Pancreas (tissue), 10 donors: Measurements from ENCODE around the gene DPY19L2. TPM values are rescaled to one million over a fixed set of nuclear protein-coding genes. Genes with fewer than 3 reads are reported as not detected.
"Not testable (repeated sequence)": the region's sequence is repeated elsewhere in the genome, so short reads cannot be mapped to it uniquely, and the experiment has no call there.

Source experiments
- ATAC-seq, 4 donors: fragments of 200-7000 bp; cut with Tn5 transposase; one replicate each; pipeline versions ENCODE4 v1.8.0 to v1.9.1; 2020; ENCODE audit warnings: mild to moderate bottlenecking in 4 of 4, moderate library complexity in 4 of 4
- DNase-seq, 6 donors: peaks; one replicate each; pipeline ENCODE4 v3.0.0-alpha.2; 2020
- FAIRE-seq: peaks from 2 replicates; lab custom pipeline; 2012; peaks lifted over from hg19 to GRCh38; lab: Jason Lieb, UNC
- H3K27ac ChIP-seq, 4 donors: fragments of 200-600 bp; sonication (generic); 1 replicate in 3 of 4; 2 replicates in 1 of 4; pipeline versions ENCODE4 v1.5.0 to v1.8.0; 2020
- H3K27me3 ChIP-seq, 4 donors: fragments of 200-600 bp; one replicate each; pipeline ENCODE4 v1.8.0; 2021
- H3K36me3 ChIP-seq, 3 donors: fragments of 200-600 bp; sonication (generic) in 1 of 3; one replicate each; pipeline versions ENCODE4 v1.5.0 to v1.8.0; 2020 to 2021
- H3K4me1 ChIP-seq, 3 donors: fragments of 200-600 bp; one replicate each; pipeline ENCODE4 v1.8.0; 2021
- H3K4me3 ChIP-seq, 4 donors: fragments of 200-600 bp; sonication (generic) in 2 of 4; one replicate each; pipeline versions ENCODE4 v1.5.0 to v1.8.0; 2020 to 2021
- H3K9me3 ChIP-seq, 4 donors: fragments of 200-600 bp; one replicate each; pipeline ENCODE4 v1.8.0; 2021
- WGBS, 2 donors: extraction: QIAGEN DNeasy Blood & Tissue Kit; methylation state at CpG; one replicate each; pipeline ENCODE4 v1.1.7; 2013; 5-methylcytosine and 5-hydroxymethylcytosine counted together
- intact Hi-C, 3 donors: fragments of 100-400 bp; cut with DNase I; formaldehyde crosslinking; loops; one replicate each; pipeline versions ENCODE4 v1.11.1 to v1.14.2; 2022
- polyA plus RNA-seq, 2 donors: library from polyadenylated mRNA; stranded (reverse); fragments of 200-250 nt; gene quantifications; one replicate each; pipeline ENCODE4 v1.2.3, GENCODE V29; 2013
- total RNA-seq, 6 donors: library from RNA; stranded (reverse); fragmentation: NEBNext Ultra II Directional in 4 of 6; extraction: Animal tissue kit (Norgen Biotek cat#: 25700) in 4 of 6; gene quantifications; one replicate each; pipeline versions ENCODE4 v1.2.1 to v1.2.4, GENCODE V29; 2021 to 2023
- donor health status: healthy with polysubstance abuse.
- donor health status: DM: no; HTN: no; CAD: no; lungs with moderate emphysema.
- donor health status: DM: no; HTN: no; CAD: no.
- donor health status: control.
- donor health status: control.
- donor health status: Bipolar disorder and iron deficiency.
- donor health status: DM: yes; HTN: yes; CAD: no.
- donor health status: DM: no; HTN: no; CAD: no.
- donor health status: DM: no; HTN: no; CAD: no.
- donor health status: DM: yes; HTN: yes; CAD: no.

The DPY19L2 gene
- total and polyA plus RNA-seq, 8 donors = 1.8 to 13.8 (median 2.5) TPM

- intact Hi-C loops = not testable (repeated sequence)
- WGBS, 2 donors = 36 to 42% methylated on average over 4 of the region's 4 CpGs
Measured at GRCh38 chr12:63624258-63624657, 44.0 kb downstream of the DPY19L2 start.

GRCh38 chr12:63615544-63615943, 52.7 kb downstream of the DPY19L2 start:
- H3K27me3 ChIP-seq, FAIRE-seq, H3K9me3 ChIP-seq, DNase-seq, intact Hi-C loops, H3K4me3 ChIP-seq, H3K27ac ChIP-seq, ATAC-seq, H3K36me3 ChIP-seq, H3K4me1 ChIP-seq: not testable (repeated sequence)
- 63 to 88% methylated on average over 1 of the region's 1 CpG for WGBS, 2 donors

More at GRCh38 chr12:63624258-63624657, 44.0 kb downstream of the DPY19L2 start:
- H3K4me1 ChIP-seq, H3K27me3 ChIP-seq, H3K36me3 ChIP-seq, H3K27ac ChIP-seq, H3K9me3 ChIP-seq, H3K4me3 ChIP-seq, FAIRE-seq: not testable (repeated sequence)
- ATAC-seq (peak in 3 of 4 donors; percentile 56 to 83 (median 68)), DNase-seq (peak in 2 of 6 donors; percentile 5 to 12)

- H3K4me1 ChIP-seq, FAIRE-seq, H3K36me3 ChIP-seq, H3K9me3 ChIP-seq, intact Hi-C loops, DNase-seq, H3K27ac ChIP-seq, H3K27me3 ChIP-seq, H3K4me3 ChIP-seq, ATAC-seq: not testable (repeated sequence)
- 61 to 71% methylated on average over 2 of the region's 2 CpGs for WGBS, 2 donors
Measured at GRCh38 chr12:63611285-63611684, 57.0 kb downstream of the DPY19L2 start.

GRCh38 chr12:63609281-63609680, 59.0 kb downstream of the DPY19L2 start:
- ATAC-seq, FAIRE-seq, H3K9me3 ChIP-seq, H3K36me3 ChIP-seq, H3K4me3 ChIP-seq, H3K27ac ChIP-seq, H3K4me1 ChIP-seq, H3K27me3 ChIP-seq, intact Hi-C loops, DNase-seq: not testable (repeated sequence)

GRCh38 chr12:63604985-63605384, 63.3 kb downstream of the DPY19L2 start:
- H3K4me1 ChIP-seq, ATAC-seq, FAIRE-seq, H3K9me3 ChIP-seq, intact Hi-C loops, H3K36me3 ChIP-seq, H3K4me3 ChIP-seq, H3K27ac ChIP-seq, DNase-seq, H3K27me3 ChIP-seq: not testable (repeated sequence)
- 79 to 93% methylated on average over 3 of the region's 3 CpGs for WGBS, 2 donors

- H3K27me3 ChIP-seq, H3K27ac ChIP-seq, DNase-seq, H3K9me3 ChIP-seq, intact Hi-C loops, FAIRE-seq, H3K4me1 ChIP-seq, H3K4me3 ChIP-seq, H3K36me3 ChIP-seq, ATAC-seq: not testable (repeated sequence)
- 51 to 53% methylated on average over 4 of the region's 4 CpGs for WGBS, 2 donors
Measured at GRCh38 chr12:63594828-63595227, 73.5 kb downstream of the DPY19L2 start.

DNA sequence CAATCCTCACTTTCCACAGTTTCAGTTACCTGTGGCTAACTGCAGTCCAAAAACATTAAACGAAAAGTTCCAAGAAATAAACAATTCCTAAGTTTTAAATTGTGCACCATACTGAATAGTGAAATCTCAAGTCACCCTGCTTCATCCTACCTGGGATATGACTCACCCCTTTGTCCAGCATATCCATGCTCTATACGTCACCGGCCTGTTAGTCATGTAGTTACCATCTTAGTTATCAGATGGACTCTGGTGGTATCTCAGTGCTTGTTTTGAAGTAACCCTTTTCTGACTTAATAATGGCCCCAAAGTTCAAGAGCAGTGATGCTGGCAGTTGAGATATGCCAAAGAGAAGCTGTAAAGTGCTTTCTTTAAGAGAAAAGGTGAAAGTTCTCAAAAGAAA, 83.9 kb downstream of the DPY19L2 start:
- FAIRE-seq, intact Hi-C loops: not testable (repeated sequence)
- WGBS, 2 donors = 86% methylated on average over 3 of the region's 3 CpGs

GRCh38 chr12:63583289-63583688, 85.0 kb downstream of the DPY19L2 start:
- H3K9me3 ChIP-seq, intact Hi-C loops, H3K36me3 ChIP-seq, FAIRE-seq, DNase-seq, H3K27ac ChIP-seq, H3K4me1 ChIP-seq, H3K4me3 ChIP-seq, ATAC-seq, H3K27me3 ChIP-seq: not testable (repeated sequence)
- WGBS, 2 donors = 75 to 96% methylated on average over 1 of the region's 1 CpG

More for the DNA sequence above, 83.9 kb downstream of the DPY19L2 start:
- not testable (repeated sequence) for H3K4me3 ChIP-seq, H3K4me1 ChIP-seq, H3K27ac ChIP-seq, H3K27me3 ChIP-seq, DNase-seq, H3K9me3 ChIP-seq, H3K36me3 ChIP-seq, ATAC-seq

- FAIRE-seq, H3K36me3 ChIP-seq, H3K27me3 ChIP-seq, H3K4me3 ChIP-seq, H3K9me3 ChIP-seq, H3K4me1 ChIP-seq, DNase-seq, H3K27ac ChIP-seq, intact Hi-C loops, ATAC-seq: not testable (repeated sequence)
- WGBS, 2 donors = 77 to 79% methylated on average over 2 of the region's 2 CpGs
Measured at GRCh38 chr12:63577631-63578030, 90.7 kb downstream of the DPY19L2 start.

DNA sequence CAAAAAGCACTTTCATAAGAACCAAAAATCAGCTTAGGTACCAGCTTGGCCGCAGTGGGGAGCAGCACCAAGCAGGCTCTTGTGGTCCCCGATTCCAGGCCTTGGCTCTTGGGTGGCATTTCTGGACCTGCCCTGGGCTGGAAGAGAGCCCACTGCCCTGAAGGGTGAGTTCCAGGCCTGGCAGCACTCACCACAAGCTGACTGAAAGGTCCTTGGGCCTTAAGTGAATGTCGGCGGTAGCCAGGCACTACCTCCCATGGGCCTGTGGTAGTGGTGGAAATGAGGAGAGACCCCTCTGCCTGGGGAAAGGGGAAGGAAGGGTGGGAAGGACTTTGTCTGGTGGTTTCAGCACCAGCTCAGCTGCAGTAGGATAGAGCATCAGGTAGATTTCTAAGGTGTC, 96.3 kb downstream of the DPY19L2 start:
- ATAC-seq, H3K4me3 ChIP-seq, FAIRE-seq, intact Hi-C loops, H3K9me3 ChIP-seq, H3K27me3 ChIP-seq, DNase-seq, H3K36me3 ChIP-seq, H3K4me1 ChIP-seq, H3K27ac ChIP-seq: not testable (repeated sequence)
- 91 to 93% methylated on average over 4 of the region's 4 CpGs for WGBS, 2 donors

GRCh38 chr12:63558445-63558844, 109.8 kb downstream of the DPY19L2 start:
- DNase-seq, H3K36me3 ChIP-seq, intact Hi-C loops, FAIRE-seq, H3K27ac ChIP-seq, H3K4me3 ChIP-seq, H3K9me3 ChIP-seq, H3K4me1 ChIP-seq, H3K27me3 ChIP-seq, ATAC-seq: not testable (repeated sequence)
- WGBS, 2 donors = 65 to 79% methylated on average over 6 of the region's 6 CpGs

- FAIRE-seq, H3K4me3 ChIP-seq, H3K27me3 ChIP-seq, DNase-seq, H3K36me3 ChIP-seq, H3K4me1 ChIP-seq, ATAC-seq, H3K9me3 ChIP-seq, intact Hi-C loops, H3K27ac ChIP-seq: not testable (repeated sequence)
- 72 to 77% methylated on average over 12 to 13 of the region's 13 CpGs for WGBS, 2 donors
Measured at GRCh38 chr12:63551397-63551796, 116.9 kb downstream of the DPY19L2 start.

GRCh38 chr12:63549034-63549433, 119.3 kb downstream of the DPY19L2 start:
- H3K4me3 ChIP-seq, H3K4me1 ChIP-seq, DNase-seq, H3K9me3 ChIP-seq, H3K27me3 ChIP-seq, FAIRE-seq, ATAC-seq, H3K27ac ChIP-seq, intact Hi-C loops, H3K36me3 ChIP-seq: not testable (repeated sequence)
- WGBS, 2 donors = 34 to 48% methylated on average over 2 of the region's 2 CpGs
